Iris pigment epithelial cell (primary cell): ENCODE data around the gene FRMPD4.

Experiments
- DNase-seq: peaks from one replicate; pipeline ENCODE4 v3.0.0-alpha.2; 2011; ENCODE audit warnings: low read depth

FRMPD4 gene

DNA sequence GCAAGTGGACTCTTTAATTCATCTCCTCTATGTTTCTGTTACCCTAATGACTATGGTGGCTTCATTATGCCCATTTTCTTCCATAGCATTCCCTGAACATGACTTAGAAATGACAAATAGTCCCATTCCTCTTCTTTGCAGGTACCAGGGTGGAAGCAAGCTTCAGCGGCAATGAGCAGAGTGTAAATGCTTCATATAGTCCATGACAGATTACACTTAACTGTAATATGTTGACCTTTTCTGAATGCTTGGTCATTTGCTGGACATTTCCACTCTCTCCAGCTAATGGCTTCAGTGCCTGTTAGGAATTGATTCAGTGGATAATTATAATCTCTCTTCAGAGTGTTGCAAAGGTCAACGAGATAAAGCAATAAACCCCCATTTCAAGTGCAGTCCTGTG is 523.2 kb downstream of the FRMPD4 start:
- DNase-seq = no peak

DNA sequence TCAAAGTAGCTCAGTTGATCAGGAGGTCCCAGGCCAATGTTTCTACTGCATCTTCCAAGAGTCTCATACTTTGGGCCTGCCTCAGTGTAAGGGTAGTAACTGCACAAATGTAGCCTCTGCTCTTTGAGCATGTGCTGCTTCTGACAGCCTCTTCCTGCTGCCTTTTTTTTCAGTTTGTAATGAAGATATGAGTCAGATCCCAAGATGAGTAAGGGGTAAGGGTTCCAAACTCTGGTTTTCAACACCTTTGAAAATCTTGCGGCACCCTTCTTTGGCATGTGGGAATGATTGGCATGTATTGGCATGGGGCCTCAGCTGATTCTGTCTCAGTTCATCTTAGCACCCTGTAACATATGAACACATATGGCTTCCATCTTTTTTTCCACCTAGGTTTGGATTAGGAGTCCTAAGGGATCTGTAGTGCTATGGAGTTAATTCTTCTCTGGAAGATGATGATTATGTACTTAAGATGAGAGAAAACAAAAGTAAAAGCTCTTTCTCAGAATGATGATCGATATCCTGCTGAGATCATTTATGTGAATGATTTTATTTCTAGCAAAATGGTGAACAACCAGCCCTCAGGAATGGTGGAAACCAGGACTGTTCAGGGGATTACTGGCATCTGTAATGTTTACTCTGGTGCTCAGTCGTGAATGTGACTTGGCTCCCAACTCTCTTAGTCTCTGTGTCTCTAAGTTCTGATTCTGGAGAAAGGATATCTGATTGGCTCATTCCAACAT is 534.3 kb downstream of the FRMPD4 start:
- no peak for DNase-seq

DNA sequence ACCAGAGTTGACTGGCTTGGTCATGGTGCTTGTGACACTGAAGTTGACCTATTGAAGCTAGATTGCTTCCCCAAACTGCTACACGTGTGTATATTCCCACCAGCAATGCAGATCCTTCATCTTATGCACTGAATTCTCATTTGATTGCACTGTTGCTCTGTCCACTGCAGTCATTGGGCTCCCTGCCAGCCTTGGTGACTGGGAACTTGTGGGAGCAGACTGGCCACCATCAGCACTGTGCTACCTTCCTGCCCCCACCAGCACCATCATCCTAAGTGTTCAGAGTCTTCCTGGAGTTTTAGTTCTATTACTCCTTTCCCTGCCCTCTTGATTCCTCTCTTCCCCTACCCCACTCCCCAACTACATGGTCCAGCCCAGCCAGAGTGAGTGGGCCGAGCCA is 535.2 kb downstream of the FRMPD4 start:
- DNase-seq = no peak

DNA sequence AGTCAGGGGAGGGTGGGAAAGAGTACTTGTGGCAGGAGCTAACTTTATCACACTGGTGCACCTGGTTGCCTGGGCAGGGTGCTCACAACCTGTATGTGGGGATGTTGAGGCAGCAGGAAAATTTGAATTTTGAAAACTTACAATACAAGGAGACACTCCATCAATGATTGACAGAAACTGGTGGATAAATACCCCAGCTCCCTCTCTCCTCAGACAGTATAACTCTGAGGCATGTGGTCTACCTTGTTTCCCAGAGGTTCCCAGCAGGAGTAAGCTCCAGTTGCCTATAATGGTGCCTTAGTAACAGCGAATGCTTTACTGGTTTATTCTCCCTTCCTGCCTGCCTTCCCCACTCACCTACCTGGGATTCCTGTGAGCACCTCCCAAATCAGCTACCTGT is 541.2 kb downstream of the FRMPD4 start:
- no peak for DNase-seq

DNA sequence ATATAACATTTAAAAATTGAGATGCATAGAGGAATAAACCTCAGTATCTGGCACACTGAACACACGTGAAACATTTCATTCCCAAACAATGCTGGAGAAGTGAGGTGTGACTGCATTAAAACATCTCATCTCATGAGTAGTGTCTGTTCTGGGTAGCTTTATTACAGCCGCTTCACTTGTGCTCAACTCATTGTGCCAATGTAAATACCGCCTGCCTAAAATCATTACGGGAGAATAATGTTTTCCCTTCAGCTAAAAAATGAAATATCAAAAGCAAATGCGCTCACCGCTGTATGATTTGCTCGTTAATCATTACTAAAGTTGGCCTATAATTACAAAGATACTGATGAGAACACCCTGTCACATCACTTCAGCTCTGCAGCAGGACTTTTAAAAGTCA is 542.8 kb downstream of the FRMPD4 start:
- DNase-seq = no peak

DNA sequence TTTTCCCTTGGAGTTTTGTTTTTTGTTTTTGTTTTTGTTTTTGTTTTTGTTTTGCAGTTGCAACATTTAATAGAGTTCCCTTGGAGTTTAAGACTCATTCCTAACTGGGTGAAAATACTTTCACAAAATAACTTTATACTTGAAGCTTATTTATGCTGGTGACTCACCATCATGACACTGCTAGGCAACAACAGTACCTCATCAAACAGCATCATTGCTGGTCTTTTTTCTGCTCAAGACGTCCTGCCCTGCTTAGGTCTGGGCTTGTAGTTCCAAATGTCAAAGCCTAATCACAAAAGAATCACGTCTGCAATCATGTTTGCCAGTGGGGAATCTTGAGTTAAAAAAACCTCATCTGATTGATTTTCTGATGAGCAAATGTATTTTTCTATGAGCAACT is 547.3 kb downstream of the FRMPD4 start:
- DNase-seq = no peak

DNA sequence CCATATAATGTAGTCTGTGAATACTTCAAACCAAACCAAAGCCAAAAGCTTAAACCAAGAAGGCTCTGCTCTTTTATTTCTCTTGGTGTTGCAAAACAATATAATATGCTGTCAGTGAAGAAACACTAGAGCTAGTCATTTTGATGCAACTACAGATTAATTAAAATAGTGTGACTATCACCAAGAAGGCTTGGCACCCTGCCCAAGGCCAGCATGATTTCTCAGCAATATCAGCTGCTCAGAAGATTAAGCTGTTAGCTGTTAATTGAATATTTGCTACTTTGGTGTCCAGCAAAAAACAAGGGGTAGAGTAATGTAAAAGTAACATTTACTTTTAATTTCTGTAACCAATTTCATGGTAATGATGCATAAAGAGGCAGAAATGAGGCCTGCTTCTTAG is 548.1 kb downstream of the FRMPD4 start:
- no peak for DNase-seq

DNA sequence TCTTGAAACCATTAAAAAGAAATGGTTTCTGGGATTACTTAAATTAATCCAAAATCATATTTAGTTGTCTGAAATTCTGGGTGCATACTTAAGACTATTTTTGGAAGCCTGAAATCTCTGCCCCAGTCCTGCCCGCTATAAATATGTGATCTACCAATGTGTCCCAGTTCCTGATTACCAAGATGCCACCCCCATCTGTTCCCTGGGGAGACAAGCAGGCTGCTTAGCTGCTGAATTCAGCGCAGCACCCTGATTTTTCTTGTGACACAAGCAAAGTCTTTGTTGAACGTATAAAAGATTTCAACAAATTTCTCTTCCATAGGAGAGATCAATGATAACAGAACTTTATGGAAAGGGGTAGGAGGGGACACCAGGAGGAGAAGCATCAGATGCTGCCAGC is 552.4 kb downstream of the FRMPD4 start:
- DNase-seq = no peak

DNA sequence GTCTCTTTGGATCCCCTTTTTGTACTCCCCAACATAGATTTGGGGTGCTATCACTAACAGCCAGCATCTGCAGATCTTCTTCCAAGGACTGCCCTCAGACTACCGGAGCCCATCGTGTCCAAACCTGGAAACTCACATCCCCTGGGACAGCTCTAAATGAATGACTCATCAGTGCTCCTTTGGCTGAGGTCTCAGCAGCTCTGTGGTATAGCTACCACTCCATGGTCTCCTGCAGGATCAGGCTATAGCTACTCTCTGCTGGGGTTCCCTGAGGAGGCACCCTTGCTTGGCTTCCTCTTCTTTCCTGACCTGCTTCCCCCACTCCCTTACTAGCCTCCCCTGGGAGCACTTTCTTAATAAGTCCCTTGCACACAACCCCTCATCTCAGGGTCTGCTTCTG is 555.5 kb downstream of the FRMPD4 start:
- no peak for DNase-seq

DNA sequence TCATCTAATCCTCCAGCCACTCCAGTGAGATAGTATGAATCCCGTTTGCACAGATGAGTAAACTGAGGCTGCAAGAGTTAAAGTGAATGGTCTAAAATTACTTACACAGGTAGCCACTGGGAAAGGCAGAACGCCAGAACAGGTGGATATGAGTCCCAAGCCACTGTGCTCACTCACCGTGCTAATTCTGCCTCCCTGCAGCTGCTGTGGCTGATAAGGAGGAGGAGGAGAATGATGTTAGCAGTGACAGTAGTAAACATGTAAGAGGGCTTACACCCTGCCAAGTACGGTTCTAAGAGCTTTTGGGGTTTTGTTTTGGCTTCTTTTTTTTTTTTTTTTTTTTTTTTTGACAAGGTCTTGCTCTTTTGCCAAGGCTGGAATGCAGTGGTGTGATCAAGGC is 562.5 kb downstream of the FRMPD4 start:
- no peak for DNase-seq

DNA sequence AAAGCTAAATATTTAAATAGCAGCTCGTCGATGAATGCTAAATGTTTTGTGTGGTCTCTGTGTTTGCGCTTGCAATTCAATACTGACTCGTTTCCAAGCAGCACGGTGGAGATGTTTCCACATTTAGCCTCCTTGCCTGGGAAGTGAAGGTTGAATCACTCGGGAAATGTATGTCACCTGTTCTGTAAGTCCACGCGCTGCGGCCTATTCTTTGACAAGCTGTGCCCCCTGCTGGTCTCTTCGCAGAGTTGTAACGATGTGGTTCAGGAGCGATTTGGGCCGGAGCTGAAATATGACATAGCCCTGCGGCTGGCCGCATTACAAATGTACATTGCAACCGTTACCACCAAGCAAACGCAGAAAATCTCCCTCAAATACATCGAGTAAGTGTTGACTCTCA is 563.4 kb downstream of the FRMPD4 start:
- DNase-seq = peak; percentile 54

DNA sequence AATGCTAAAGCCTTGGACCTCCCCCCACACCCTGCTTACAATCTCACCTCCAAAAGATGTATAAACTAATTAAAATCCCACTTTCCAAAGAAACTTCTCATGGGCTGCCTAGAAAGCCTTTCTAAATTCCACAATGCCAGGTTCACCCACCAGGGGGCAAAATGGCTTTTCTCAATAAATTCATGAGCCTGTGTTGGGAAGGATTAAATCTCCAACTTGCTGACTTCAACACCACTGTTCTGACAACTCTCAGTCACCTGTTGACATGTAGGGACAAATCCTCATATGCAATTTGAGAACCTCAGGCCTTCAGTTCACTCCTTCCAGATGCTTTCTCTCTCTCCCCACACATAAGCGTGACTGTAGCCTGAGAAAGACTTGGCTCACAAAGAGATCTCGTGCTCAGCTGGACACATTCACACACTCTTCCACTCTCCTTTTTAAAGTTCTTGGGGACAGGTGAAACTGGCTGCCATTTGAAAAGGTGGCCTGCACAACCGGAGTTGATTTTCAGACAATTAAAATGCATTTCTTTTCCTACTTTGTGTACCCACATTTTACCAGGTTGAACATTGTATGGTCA is 564.3 kb downstream of the FRMPD4 start:
- no peak for DNase-seq

DNA sequence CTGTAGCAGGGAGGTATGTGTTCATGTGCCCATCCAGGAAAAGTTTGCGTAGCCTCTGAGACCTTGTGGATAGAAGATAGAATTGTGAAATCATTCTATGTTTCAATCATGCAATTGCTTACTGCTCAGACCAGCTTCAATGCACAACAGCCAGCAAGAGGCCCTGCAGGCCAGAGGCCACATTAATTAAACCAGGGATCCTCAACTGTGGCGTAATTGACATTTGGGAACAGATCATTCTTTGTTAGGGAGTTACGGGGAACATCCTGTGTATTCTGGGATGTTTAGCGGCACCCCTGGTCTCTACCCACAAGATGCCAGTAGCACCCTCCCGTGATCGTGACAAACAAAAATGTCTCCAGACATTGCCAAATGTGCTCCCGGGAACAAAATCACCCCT is 566.4 kb downstream of the FRMPD4 start:
- DNase-seq = no peak

DNA sequence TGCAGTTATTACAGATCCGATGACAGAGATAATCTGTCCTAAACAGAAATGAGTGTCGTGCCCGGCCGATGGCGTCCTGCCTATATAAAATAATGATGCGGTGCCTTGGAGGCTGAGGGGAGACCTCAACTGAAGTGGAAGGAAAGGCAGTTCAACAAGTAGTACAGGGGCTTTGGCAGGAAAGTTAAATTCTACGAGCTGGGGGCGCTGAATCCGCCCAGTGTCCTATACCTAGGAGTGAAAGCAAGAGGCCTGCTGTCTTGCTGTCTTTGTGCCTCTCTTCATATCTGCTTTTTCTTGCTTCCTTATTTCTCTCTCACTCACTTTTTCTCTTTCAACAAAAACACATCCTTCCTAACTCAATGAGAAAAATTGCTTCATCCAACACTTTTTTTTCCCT is 570.8 kb downstream of the FRMPD4 start:
- DNase-seq = no peak

DNA sequence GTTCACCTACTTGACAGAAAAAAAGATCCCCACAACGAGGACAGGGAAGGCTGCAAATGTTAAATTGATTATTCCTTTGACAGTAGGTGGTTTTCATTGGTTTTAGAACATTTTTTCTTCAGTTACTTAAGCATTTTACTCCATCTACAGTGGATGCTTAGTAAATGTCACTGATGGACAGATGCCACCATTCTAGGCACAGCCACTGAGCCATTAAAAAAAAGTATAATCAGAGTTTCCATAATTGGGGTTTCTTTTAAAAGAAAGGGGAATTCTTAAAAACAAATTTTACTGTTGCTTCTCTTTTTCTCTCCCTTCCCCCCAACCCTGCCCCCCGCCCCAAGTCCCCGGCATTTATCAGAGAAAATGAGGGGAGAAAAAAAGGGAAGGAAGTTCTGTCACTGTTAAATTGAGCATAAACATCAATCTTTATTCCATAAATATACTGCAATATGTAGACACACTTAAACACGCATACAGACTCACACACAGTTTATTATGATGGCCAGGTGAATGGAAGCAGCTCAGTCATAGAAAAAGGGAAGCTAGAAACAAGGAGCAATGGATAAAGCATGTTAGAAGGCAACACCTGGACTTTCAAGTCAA is 573.3 kb downstream of the FRMPD4 start:
- DNase-seq = no peak

DNA sequence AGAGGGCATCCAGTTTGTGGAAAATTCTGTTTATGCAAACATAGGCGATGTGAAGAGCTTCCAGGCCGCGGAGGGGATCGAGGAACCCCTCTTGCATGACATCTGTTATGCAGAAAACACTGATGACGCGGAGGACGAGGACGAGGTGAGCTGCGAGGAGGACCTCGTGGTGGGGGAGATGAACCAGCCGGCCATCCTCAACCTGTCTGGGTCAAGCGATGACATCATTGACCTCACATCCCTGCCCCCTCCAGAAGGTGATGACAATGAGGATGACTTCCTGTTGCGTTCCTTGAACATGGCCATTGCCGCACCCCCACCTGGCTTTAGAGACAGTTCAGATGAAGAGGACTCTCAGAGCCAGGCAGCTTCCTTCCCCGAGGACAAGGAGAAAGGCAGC is 578.3 kb downstream of the FRMPD4 start:
- DNase-seq = no peak

DNA sequence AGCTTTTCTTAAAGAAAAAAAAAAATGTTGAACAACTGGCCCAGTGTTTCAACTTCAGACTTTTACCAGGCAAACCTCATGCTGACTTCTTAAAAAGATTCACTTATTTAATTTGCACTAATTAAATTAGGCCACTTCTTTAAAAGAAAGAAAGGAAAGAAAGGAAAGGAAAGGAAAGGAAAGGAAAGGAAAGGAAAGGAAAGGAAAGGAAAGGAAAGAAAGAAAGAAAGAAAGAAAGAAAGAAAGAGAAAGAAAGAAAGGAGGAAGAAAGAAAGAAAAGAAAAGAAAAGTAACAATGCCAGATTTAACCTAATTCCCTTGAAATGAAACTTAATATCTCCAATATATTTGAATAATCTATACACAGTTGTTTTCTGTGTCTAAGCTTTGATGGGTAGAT is 581.6 kb downstream of the FRMPD4 start:
- DNase-seq = no peak

DNA sequence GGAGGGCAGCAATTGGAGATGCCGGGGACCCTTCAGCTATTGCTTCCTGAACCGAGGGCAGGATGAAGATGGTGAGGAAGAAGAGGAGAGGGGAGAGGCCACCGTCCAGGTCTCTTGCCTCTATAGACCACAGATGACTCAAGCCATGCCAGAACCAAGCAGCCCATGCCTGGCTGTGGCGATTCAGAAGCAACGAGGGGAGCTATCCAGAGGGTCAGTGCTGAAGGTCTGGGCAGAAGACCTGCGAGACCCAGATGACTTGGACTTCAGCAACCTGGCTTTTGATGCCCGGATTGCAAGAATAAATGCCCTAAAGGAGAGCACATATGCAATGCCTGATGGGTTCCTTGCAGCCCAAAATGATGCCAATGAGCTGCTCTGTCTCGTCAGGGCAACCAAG is 582.8 kb downstream of the FRMPD4 start:
- no peak for DNase-seq

DNA sequence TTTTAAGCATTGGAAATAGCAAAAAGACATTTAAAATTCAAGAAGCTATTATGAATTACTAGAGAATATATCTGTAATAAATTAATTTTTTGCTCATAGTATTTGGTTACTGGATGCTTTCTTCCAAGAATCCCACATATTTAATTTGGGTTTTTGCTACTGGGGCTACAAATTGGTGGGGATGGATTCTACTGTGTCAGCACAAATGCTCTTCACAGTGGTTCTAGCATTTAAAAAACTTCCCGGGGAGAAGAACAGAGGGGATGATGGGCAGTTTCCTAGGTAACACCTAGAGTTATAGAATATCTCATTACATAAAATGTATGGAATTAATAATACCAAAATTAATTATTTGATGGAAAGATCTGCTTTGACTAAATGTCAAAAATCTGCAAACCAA is 584.0 kb downstream of the FRMPD4 start:
- no peak for DNase-seq

DNA sequence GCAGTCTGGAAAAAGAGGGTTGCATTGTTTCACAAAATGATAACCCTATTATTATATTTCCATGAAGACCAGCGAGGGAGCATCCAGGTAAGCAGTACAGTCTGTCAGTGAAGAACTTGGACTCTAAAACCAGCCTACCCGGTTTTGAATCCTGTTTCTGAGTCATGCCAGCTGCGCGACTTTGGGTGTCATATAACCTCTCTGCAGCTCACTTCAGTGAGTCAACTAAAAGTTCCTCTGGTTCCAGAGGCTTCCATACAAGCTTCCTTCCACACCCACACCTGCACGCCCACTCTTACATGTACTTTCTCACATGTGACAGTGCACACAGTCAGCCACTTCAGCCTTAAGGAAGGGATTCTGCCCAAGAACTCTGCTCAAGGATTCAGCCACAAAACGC is 603.1 kb downstream of the FRMPD4 start:
- DNase-seq = no peak

DNA sequence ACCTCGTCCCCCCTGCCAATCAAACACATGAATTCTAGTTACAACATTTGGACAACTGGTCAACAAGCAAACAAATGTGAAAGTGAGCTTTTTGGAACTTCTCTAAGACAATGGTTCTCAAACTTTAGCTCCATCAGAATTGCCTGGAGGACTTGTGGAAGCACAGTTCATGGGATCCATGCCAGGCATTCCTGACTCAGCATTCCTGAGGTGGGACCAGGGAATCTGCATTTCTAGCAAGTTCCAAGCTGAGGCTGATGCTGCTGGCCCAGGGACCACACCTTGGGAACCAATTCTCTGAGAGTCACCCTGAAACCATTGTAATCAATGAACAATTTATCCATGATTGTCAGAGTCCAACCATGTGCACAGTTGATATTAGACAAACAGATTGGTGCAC is 609.2 kb downstream of the FRMPD4 start:
- no peak for DNase-seq

DNA sequence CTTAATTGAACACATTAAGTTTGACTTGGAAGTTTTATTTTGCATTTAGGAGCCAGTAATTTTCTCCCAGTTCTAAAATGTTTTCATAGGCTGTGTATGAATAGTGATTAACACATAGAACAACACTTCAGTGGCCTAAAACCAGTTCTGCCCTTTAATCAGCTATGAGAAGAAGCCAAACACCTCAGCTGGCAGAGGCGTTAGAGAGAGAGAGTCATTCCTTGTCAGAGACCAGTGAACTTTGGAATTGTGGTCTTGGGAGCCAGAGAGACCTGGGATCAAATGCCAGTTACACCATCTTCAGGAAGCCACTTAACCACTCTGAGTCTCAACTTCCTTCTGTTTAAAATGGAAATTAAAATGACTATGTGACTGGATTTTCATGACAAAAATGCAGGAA is 613.6 kb downstream of the FRMPD4 start:
- no peak for DNase-seq

DNA sequence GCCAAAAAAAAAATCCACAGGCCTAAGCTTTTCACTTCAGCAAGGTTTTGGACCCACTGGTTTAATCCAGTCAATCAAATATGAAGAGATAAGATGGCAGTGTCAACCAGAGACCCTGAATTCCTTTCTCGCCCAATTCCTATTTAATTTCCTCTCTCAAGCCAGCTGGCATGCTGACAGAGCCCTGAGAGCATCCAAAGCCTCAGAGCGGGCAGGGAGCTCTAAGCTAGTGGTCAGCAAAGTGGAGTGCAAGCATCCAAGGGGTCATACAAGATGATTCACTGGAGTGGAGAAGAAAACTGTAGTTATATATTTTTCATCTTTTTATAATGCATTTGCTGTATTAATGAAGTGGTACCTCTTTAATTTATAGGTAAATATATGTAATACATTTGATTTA is 615.1 kb downstream of the FRMPD4 start:
- DNase-seq = no peak

DNA sequence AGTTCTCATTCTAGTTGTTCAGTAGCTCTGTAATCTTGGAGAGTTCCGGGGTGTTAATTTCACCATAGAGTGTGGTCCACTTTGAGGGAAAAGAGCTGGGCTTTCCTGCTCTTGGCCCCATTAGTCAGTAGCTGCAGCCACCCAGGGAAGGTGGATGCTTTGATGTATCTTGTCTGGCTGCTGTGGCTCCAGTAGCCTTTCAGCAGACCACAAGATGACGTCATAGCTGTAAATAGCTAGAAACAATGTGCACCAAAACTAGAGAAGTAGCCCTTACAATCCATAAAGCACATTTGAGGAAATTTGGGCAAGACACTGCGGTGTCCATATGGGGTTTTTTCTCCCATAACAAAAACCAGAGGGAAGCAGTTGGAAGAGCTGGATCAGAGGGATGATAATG is 620.0 kb downstream of the FRMPD4 start:
- no peak for DNase-seq
